Panc1 (cell line): ENCODE data around the gene ITGA11. TPM values are rescaled to one million over a fixed set of nuclear protein-coding genes. Genes with fewer than 3 reads are reported as not detected.

Source experiments
- ATAC-seq: fragments of 200-7000 bp; cut with Tn5 transposase; 2 replicates; pipeline ENCODE4 v1.9.1; 2020; ENCODE audit warnings: mild to moderate bottlenecking, moderate library complexity
- BruUV-seq: library from RNA; stranded (reverse); fragments of 400-500 nt; replicated peaks from 2 replicates; lab custom pipeline; 2021; lab: Mats Ljungman, UMichigan
- CTCF ChIA-PET: fragments of 300-600 bp; sonication (Branson Sonifier 250); formaldehyde crosslinking; loops from one replicate; lab custom pipeline; 2022; ENCODE audit warnings: antibody characterized with exemption; lab: Charles Lee
- POLR2A ChIA-PET: fragments of 300-600 bp; sonication (Branson Sonifier 250); formaldehyde crosslinking; loops from one replicate; lab custom pipeline; 2022; ENCODE audit warnings: antibody characterized with exemption; lab: Charles Lee
- DNase-seq: peaks from one replicate; pipeline ENCODE4 v3.0.0-alpha.2; 2010; ENCODE audit warnings: low read depth, low spot score
- H3K27ac ChIP-seq: 2 replicates; pipeline ENCODE4 v1.5.1; 2011; ENCODE audit warnings: mild to moderate bottlenecking, low read length, inconsistent platforms
- H3K27me3 ChIP-seq: fragments of 200-500 bp; sonication (Bioruptor generic); 2 replicates; pipeline ENCODE4 v1.6.0; 2014; ENCODE audit warnings: low read length, inconsistent platforms; ENCODE audit not compliant: control insufficient read depth, insufficient read depth
- H3K36me3 ChIP-seq: fragments of 200-500 bp; sonication (Bioruptor generic); 2 replicates; pipeline ENCODE4 v1.5.1; 2014; ENCODE audit warnings: inconsistent platforms, mild to moderate bottlenecking, low read length, moderate library complexity; ENCODE audit not compliant: control insufficient read depth, insufficient read depth
- H3K4me1 ChIP-seq: 2 replicates; pipeline ENCODE4 v1.5.1; 2011; ENCODE audit warnings: inconsistent platforms, mild to moderate bottlenecking, low read length, moderate library complexity; ENCODE audit not compliant: control insufficient read depth, insufficient read depth
- H3K4me3 ChIP-seq, 2 experiments: 2 replicates each; pipeline ENCODE4 v1.5.1; 2011 to 2012; ENCODE audit warnings: low read depth in 2 of 2, low read length in 2 of 2, mild to moderate bottlenecking in 2 of 2, inconsistent platforms in 1 of 2, moderate library complexity in 1 of 2
- H3K9me3 ChIP-seq: fragments of 200-500 bp; sonication (Bioruptor generic); 2 replicates; pipeline ENCODE4 v1.5.1; 2014; ENCODE audit warnings: low read depth, mild to moderate bottlenecking, inconsistent platforms, low read length, moderate library complexity; ENCODE audit not compliant: control insufficient read depth, insufficient read depth
- POLR2AphosphoS5 ChIP-seq: IDR thresholded peaks from 2 replicates; pipeline ENCODE4 v1.6.1; 2012; ENCODE audit warnings: mild to moderate bottlenecking, low read depth, low read length, moderate library complexity
- SIN3A ChIP-seq: IDR thresholded peaks from 2 replicates; pipeline ENCODE4 v1.6.1; 2012; ENCODE audit warnings: low read depth, mild to moderate bottlenecking, low read length, moderate library complexity, borderline replicate concordance; ENCODE audit not compliant: insufficient read depth
- TCF7L2 ChIP-seq: IDR thresholded peaks from 2 replicates; pipeline ENCODE4 v1.6.1; 2011; ENCODE audit warnings: mild to moderate bottlenecking, low read depth, low read length, inconsistent platforms
- in situ Hi-C: cut with HindIII; loops from 2 replicates; pipeline ENCODE4 v1.10.0; 2016; ENCODE audit warnings: low sequenced_read_pairs, low pct_unique_long_range_greater_than_20kb
- intact Hi-C: fragments of 100-400 bp; cut with micrococcal nuclease; formaldehyde crosslinking; loops from one replicate; pipeline ENCODE4 v1.10.0; 2022; ENCODE audit not compliant: unreplicated experiment
- total RNA-seq: library from RNA; stranded (reverse); gene quantifications from one replicate; pipeline ENCODE4 v1.2.1, GENCODE V29; 2021; ENCODE audit not compliant: unreplicated experiment
- TF ChIP-seq, protein P1 (sequence below): fragments of 450-650 bp; IDR thresholded peaks from 2 replicates; pipeline ENCODE4 v1.5.1; 2017; ENCODE audit warnings: mild to moderate bottlenecking
- TF ChIP-seq, protein P2 (sequence below), 2 experiments: IDR thresholded peaks; 2 replicates each; pipeline ENCODE4 v1.6.1; 2011 to 2012; ENCODE audit warnings: low read depth in 2 of 2, control low read depth in 1 of 2, low read length in 1 of 2, mild to moderate bottlenecking in 1 of 2, moderate library complexity in 1 of 2; ENCODE audit not compliant: insufficient read depth in 1 of 2

ITGA11 gene
- total RNA-seq, 1 experiment from 2014 or later, result 0.28 TPM

DNA sequence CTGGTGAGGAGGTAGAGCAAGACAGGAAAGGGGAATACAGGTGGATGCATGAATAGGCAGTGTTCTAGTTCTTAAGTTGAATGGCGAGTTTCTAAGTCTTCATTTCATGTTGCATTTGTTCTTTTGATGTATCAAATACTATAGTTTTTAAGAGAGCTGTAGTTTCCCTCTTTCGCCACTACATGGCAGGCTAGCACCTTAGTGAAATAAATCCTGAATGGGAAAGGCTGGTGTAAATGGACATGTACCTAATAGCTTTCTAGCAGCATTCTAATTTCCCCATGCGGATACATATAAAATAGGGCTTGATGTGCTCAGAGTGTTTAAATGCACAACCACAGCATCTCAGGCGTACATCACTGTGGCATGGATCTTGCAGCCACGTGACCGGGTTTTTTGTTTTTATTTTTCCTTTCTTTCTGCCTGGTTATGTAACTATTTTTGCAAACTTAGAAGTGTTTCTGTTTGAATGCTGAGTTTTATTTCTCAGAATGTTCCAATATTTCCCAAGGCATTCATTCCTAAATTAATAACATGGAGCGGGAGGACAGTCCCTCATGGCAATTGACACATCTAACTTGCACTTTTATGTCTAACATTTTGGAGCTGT, 178.9 kb downstream of the ITGA11 start:
- TF ChIP-seq, protein P1, sequence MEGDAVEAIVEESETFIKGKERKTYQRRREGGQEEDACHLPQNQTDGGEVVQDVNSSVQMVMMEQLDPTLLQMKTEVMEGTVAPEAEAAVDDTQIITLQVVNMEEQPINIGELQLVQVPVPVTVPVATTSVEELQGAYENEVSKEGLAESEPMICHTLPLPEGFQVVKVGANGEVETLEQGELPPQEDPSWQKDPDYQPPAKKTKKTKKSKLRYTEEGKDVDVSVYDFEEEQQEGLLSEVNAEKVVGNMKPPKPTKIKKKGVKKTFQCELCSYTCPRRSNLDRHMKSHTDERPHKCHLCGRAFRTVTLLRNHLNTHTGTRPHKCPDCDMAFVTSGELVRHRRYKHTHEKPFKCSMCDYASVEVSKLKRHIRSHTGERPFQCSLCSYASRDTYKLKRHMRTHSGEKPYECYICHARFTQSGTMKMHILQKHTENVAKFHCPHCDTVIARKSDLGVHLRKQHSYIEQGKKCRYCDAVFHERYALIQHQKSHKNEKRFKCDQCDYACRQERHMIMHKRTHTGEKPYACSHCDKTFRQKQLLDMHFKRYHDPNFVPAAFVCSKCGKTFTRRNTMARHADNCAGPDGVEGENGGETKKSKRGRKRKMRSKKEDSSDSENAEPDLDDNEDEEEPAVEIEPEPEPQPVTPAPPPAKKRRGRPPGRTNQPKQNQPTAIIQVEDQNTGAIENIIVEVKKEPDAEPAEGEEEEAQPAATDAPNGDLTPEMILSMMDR, result peak; percentile 87
- TF ChIP-seq TCF7L2 (no peak), POLR2AphosphoS5 (no peak), SIN3A (no peak)
- TF ChIP-seq, protein P2, sequence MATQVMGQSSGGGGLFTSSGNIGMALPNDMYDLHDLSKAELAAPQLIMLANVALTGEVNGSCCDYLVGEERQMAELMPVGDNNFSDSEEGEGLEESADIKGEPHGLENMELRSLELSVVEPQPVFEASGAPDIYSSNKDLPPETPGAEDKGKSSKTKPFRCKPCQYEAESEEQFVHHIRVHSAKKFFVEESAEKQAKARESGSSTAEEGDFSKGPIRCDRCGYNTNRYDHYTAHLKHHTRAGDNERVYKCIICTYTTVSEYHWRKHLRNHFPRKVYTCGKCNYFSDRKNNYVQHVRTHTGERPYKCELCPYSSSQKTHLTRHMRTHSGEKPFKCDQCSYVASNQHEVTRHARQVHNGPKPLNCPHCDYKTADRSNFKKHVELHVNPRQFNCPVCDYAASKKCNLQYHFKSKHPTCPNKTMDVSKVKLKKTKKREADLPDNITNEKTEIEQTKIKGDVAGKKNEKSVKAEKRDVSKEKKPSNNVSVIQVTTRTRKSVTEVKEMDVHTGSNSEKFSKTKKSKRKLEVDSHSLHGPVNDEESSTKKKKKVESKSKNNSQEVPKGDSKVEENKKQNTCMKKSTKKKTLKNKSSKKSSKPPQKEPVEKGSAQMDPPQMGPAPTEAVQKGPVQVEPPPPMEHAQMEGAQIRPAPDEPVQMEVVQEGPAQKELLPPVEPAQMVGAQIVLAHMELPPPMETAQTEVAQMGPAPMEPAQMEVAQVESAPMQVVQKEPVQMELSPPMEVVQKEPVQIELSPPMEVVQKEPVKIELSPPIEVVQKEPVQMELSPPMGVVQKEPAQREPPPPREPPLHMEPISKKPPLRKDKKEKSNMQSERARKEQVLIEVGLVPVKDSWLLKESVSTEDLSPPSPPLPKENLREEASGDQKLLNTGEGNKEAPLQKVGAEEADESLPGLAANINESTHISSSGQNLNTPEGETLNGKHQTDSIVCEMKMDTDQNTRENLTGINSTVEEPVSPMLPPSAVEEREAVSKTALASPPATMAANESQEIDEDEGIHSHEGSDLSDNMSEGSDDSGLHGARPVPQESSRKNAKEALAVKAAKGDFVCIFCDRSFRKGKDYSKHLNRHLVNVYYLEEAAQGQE (IDR thresholded peaks at IDR 0.05; ENCODE audit: insufficient read depth in 1 of 2, low read depth in 2 of 2, low read length in 1 of 2), result no peak
- H3K4me3 ChIP-seq, result no peak overlapping the region
- peaks cover 6% of the 10 kb centered on the region; the same call in 1 of the 2 replicates for H3K4me1 ChIP-seq
- peak; percentile 55 for ATAC-seq
- in situ Hi-C loops, result no loop called here
- ChIA-PET POLR2A (no interaction called here), CTCF (interaction anchor here (0.6 to 1.9 kb wide), 12 partner anchors 11 to 1045 kb away, joined by 3 to 39 read pairs (median 4); partner anchors contain the start of genes FEM1B and PAQR5)
- H3K36me3 ChIP-seq, result no peaks in the 10 kb centered on the region
- no TSS peak for BruUV-seq
- H3K27ac ChIP-seq, result no peak overlapping the region
- no peaks in the 10 kb centered on the region for H3K9me3 ChIP-seq
- intact Hi-C loops, result no loop called here
- DNase-seq, result no peak
- H3K27me3 ChIP-seq, result no peaks in the 10 kb centered on the region; the same call in 1 of the 2 replicates

DNA sequence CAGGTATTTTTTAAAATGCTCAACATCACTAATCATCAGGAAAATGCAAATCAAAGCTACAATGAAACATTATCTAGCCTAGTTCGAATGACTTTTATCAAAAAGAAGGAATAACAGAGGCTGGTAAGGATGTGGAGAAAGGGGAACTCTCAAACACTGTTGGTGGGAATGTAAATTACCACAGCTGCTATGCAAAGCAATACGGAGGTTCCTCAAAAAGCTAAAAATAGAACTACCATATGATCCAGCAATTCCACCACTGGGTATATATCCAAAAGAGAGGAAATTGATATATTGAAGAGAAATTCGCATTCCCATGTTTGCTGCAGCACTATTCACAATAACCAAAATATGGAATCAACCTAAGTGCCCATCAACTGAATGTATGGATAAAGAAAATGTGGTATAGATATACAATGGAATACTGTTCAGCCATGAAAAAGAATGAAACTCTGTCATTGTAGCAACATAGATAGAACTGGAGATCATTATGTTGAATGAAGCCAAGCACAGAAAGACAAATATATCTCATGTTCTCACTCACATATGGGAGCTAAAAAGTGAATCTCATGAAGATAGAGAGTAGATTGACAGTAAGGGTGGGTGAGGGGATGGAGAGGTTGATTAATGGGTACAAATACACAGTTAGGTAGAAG, 182.8 kb downstream of the ITGA11 start:
- Histone ChIP-seq H3K9me3 (0 out of 2 replicates have a peak, but pooled peaks cover 2% of the 10 kb centered on the region), H3K4me3 (no peak overlapping the region), H3K4me1 (no peaks in the 10 kb centered on the region), H3K27ac (no peak overlapping the region), H3K36me3 (no peaks in the 10 kb centered on the region), H3K27me3 (no peaks in the 10 kb centered on the region; the same call in 1 of the 2 replicates)
- ATAC-seq, result no peak
- intact Hi-C loops (no loop called here), in situ Hi-C loops (no loop called here)
- ChIA-PET CTCF (interaction anchor here (1.2 kb wide), 1 partner anchor 57 kb away, joined by 4 read pairs; no protein-coding TSS in a partner anchor), POLR2A (interaction anchor here (0.7 kb wide), 1 partner anchor 12 kb away, joined by 3 read pairs; no protein-coding TSS in a partner anchor)
- BruUV-seq, result no TSS peak
- TF ChIP-seq, protein P2 (IDR thresholded peaks at IDR 0.05; ENCODE audit: insufficient read depth in 1 of 2, low read depth in 2 of 2, low read length in 1 of 2), result no peak
- TF ChIP-seq TCF7L2, result no peak
- TF ChIP-seq POLR2AphosphoS5, result no peak
- TF ChIP-seq SIN3A, result no peak
- TF ChIP-seq, protein P1, result no peak
- DNase-seq, result no peak
